Cardiac fibroblast (primary cell): ENCODE measurements around the gene DPYSL4.

ENCODE experiments used
- DNase-seq, 2 donors: peaks; one replicate each; pipeline versions ENCODE4 v3.0.0 to v3.0.0-alpha.2; 2010; ENCODE audit warnings: low read depth in 2 of 2
- H3K4me3 ChIP-seq, 2 donors: replicated peaks in 1 of 2; 1 replicate in 1 of 2; 2 replicates in 1 of 2; pipeline ENCODE4 v1.5.1; 2011; ENCODE audit warnings: low read depth in 2 of 2, low read length in 2 of 2, mild to moderate bottlenecking in 2 of 2, moderate library complexity in 1 of 2
- TF ChIP-seq, protein P1 (sequence below): IDR thresholded peaks from one replicate; pipeline ENCODE4 v1.5.1; 2011; ENCODE audit warnings: low read depth, mild to moderate bottlenecking, low read length, inconsistent platforms

The DPYSL4 gene

DNA sequence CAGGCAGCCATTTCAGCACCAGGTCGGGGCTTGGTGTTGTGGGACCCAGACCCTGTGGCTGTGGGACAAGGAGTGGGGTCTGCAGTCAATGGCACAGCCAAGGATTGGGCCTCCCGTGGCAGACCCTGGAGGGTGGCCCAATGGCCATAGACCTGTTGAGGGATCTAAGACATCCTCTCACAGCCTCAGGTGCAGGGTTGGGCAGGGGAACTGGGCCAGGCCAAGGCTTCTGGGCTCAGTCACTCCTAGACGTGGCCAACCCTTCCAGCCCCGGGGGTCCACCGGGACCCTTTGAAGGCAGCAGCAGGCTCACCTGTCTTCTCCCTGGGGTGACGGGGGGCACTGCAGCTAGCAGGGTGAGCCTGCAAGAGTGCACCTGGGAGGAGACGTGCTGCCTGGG is 45.7 kb upstream of the DPYSL4 start:
- H3K4me3 ChIP-seq = no peak overlapping the region
- no peak for DNase-seq
- TF ChIP-seq, protein P1, sequence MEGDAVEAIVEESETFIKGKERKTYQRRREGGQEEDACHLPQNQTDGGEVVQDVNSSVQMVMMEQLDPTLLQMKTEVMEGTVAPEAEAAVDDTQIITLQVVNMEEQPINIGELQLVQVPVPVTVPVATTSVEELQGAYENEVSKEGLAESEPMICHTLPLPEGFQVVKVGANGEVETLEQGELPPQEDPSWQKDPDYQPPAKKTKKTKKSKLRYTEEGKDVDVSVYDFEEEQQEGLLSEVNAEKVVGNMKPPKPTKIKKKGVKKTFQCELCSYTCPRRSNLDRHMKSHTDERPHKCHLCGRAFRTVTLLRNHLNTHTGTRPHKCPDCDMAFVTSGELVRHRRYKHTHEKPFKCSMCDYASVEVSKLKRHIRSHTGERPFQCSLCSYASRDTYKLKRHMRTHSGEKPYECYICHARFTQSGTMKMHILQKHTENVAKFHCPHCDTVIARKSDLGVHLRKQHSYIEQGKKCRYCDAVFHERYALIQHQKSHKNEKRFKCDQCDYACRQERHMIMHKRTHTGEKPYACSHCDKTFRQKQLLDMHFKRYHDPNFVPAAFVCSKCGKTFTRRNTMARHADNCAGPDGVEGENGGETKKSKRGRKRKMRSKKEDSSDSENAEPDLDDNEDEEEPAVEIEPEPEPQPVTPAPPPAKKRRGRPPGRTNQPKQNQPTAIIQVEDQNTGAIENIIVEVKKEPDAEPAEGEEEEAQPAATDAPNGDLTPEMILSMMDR = no peak

DNA sequence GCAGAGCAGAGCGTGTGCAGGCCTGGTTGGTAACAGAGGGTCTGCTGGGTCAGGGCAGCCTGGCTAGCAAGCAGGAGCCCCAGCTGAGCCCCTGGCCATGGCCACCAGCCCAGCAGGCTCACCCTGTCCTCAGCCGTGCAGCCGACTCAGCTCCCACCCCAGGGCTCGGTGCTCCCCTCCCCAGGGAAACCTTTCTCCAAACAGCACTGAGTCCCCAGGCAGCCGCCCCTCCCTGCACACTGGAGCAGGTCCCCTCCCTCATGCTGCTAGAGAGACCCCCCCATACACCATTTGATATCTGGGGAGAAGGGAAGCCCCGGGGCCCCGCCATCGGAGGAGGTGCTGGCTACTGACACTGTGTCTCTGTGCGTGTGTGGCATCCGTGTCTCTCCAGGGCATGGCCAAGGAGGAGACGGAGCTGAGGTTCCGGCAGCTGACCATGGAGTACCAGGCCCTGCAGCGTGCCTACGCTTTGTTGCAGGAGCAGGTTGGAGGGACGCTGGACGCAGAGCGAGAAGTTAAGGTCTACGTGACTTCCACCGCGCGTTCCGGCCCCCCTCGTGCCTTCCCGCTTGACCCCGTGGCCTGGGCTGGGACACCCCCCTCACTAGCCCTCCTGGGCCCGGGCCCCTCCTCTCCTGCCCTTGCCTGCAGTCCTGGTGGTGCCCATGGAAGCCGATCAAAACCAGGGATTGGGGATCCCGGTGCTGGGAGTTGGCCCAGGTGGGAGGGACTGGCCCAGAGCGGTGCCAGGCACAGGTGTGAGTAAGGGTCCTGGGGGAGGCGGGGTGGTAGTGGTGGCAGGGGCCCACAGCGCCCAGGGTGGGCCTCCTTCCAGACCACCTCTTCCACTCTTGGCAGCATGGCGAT is 45.0 kb upstream of the DPYSL4 start:
- TF ChIP-seq, protein P1 = no peak
- no peak for DNase-seq

DNA sequence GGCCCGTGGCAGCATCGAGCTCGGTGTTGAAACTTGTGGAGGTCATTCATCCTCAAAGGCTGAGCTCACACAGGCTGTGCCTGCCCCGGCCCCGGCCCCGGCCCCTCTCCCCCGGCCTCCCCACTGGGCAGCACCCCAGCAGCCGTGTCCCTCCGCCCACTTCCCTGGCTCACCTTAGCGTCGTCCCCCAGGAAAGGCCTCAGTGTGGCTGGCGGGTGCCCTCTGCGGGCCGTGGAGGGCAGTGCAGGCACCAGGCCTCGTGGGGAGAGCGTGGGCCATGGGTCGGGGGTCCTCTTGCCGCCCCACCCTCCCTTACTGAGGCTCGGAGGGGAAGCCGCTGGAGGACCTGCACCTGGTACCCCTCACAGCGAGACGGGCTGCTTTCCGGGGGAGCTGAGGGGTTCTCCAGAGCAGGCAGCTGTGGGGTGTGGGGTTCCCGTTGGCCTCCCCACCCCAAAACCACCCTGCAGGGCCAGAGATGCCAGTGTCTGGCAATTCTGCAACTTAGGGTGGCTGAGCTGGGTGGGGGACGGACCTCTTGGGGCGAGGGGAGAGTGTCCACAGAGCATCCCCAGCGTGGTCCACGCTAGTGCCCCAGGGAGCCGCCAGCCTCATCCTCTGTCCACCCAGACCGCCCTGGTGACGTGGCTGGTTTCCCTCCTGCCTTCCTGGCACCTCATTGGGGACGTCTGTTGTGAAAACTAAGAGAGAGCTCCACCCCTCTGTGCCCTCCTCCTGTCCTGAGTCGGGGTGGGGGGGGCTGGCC is 44.2 kb upstream of the DPYSL4 start:
- peak; percentile 22 for DNase-seq
- TF ChIP-seq, protein P1 = peak; percentile 76
- H3K4me3 ChIP-seq = no peak overlapping the region

More for the DNA sequence above, 45.0 kb upstream of the DPYSL4 start:
- H3K4me3 ChIP-seq = no peak overlapping the region

DNA sequence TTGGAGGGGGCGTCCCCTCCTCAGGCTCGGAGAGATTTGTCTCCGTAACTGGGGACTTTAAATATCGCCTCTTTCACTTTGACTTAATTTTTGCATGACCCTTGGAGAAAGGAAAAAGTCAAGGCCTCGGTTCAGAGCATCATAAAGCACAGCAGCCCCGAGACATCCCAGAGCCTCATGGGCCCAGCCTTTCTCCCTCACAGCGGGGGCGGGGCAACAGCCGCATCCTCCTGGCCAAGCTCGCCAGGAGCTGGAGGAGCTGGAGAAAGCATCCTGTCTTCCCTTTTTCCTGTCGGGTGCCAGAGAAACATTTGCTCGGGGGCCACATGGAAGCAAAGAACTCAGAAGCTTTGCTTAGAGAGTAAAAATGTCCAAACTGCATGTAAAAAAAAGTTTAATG is 43.6 kb upstream of the DPYSL4 start:
- peak; percentile 11 to 12 for DNase-seq
- no peak overlapping the region for H3K4me3 ChIP-seq
- TF ChIP-seq, protein P1 = no peak

DNA sequence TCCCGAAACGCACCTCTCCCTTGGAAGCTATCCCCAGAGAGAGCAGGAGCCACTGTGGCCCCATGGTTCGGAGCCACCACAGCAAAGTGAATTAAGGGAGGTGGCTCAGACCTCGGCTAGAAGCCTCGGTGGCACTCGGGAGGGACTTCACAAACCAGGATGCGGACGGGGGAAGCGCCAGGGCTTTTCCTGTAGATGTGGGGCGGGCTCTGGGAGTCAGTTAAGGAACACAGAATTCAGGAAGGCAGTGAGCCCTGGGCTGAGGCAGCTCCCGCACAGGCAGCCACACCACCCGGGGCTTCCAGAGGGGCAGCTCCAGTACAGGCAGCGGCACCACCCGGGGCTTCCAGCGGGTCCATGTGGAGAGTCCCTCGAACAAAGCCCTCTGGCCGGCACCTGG is 42.7 kb upstream of the DPYSL4 start:
- no peak overlapping the region for H3K4me3 ChIP-seq
- DNase-seq = no peak
- TF ChIP-seq, protein P1 = no peak

DNA sequence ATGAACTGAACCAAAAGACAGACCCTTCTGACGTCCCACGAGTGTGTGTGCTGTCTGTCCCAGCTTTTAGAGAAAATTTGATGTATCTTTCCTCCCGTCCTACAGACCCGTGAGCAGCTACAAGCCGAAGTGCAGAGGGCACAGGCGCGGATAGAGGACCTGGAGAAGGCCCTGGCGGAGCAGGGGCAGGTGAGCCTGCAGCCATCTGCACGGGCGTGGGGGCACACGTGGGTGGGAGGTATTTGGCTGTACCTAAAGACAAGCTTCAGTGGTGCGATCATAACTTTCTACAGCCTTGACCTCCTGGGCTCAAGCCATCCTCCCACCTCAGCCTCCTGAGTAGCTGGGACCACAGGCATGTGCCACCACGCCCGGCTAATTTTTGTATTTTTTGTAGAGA is 41.7 kb upstream of the DPYSL4 start:
- no peak overlapping the region for H3K4me3 ChIP-seq
- TF ChIP-seq, protein P1 = no peak
- no peak for DNase-seq
